ENCODE results near the gene TRMT1.

Gene TRMT1

GRCh38 chr19:13103581-13104359 lies 12.8 kb downstream of the TRMT1 start:
- no peak for DNase-seq (ENCODE audit: low read depth in 1 of 2, low spot score in 1 of 2)

GRCh38 chr19:13102666-13103580 lies 13.6 kb downstream of the TRMT1 start, which contains the start of gene LYL1:
LYL1 (minus strand) TSS chr19:13102858; CDS start chr19:13101171, 1,687 bp downstream.
- DNase-seq (ENCODE audit: low read depth in 1 of 2, low spot score in 1 of 2): no peak

- no peak for DNase-seq (ENCODE audit: low read depth in 1 of 2, low spot score in 1 of 2)
These were observed 14.2 kb downstream of the TRMT1 start for GRCh38 chr19:13102416-13102665.

GRCh38 chr19:13101590-13102415 lies 14.7 kb downstream of the TRMT1 start:
- DNase-seq (ENCODE audit: low read depth in 1 of 2, low spot score in 1 of 2): no peak

GRCh38 chr19:13100841-13101589 lies 15.5 kb downstream of the TRMT1 start:
- DNase-seq (ENCODE audit: low read depth in 1 of 2, low spot score in 1 of 2): no peak

- peak in 1 of 2 donors; percentile 27 for DNase-seq (ENCODE audit: low read depth in 1 of 2, low spot score in 1 of 2)
These were observed 16.4 kb downstream of the TRMT1 start for GRCh38 chr19:13100031-13100588.

- peak; percentile 62 to 63 for DNase-seq (ENCODE audit: low read depth in 1 of 2, low spot score in 1 of 2)
These were observed 17.2 kb downstream of the TRMT1 start for GRCh38 chr19:13099073-13099999.

- no peak for DNase-seq (ENCODE audit: low read depth in 1 of 2, low spot score in 1 of 2)
These were observed 18.1 kb downstream of the TRMT1 start for GRCh38 chr19:13098277-13099072.

- no peak for DNase-seq (ENCODE audit: low read depth in 1 of 2, low spot score in 1 of 2)
These were observed 18.9 kb downstream of the TRMT1 start for GRCh38 chr19:13097463-13098258.

GRCh38 chr19:13097033-13097462 lies 19.5 kb downstream of the TRMT1 start:
- no peak for DNase-seq (ENCODE audit: low read depth in 1 of 2, low spot score in 1 of 2)

- no peak for DNase-seq (ENCODE audit: low read depth in 1 of 2, low spot score in 1 of 2)
These were observed 20.3 kb downstream of the TRMT1 start for GRCh38 chr19:13095934-13096927.

- no peak for DNase-seq (ENCODE audit: low read depth in 1 of 2, low spot score in 1 of 2)
These were observed 21.2 kb downstream of the TRMT1 start for GRCh38 chr19:13095393-13095784.

GRCh38 chr19:13094771-13095392 lies 21.7 kb downstream of the TRMT1 start:
- DNase-seq (ENCODE audit: low read depth in 1 of 2, low spot score in 1 of 2): no peak

GRCh38 chr19:13094106-13094504 lies 22.4 kb downstream of the TRMT1 start:
- no peak for DNase-seq (ENCODE audit: low read depth in 1 of 2, low spot score in 1 of 2)

GRCh38 chr19:13093407-13094105 lies 23.0 kb downstream of the TRMT1 start:
- DNase-seq (ENCODE audit: low read depth in 1 of 2, low spot score in 1 of 2): peak; percentile 56 to 69

All from stimulated activated CD4-positive, alpha-beta T cell treated with anti-CD3 and anti-CD28 coated beads, Interleukin-15, amount 100 ng/mL, for 1 hour (primary cell).